Measurements from ENCODE around the gene TMEM37.

- TF ChIP-seq PHF8 (conservative IDR thresholded peaks at IDR 0.05; ENCODE audit: low read depth, low read length) (no peak), CTCF (IDR thresholded peaks at IDR 0.05; ENCODE audit: control extremely low read depth in 1 of 3, insufficient read depth in 1 of 3, low read depth in 1 of 3, low read length in 3 of 3) (no peak), RNF2 (IDR thresholded peaks at IDR 0.05; ENCODE audit: borderline replicate concordance, low read depth, low read length, missing control alignments, poor library complexity, severe bottlenecking) (no peak), SIX5 (IDR thresholded peaks at IDR 0.05; ENCODE audit: low read depth, low read length) (no peak), ZNF274 (IDR thresholded peaks at IDR 0.05; ENCODE audit: borderline replicate concordance, extremely low read depth, low read length) (no peak), CEBPB (IDR thresholded peaks at IDR 0.05; ENCODE audit: low read depth, low read length) (no peak), SIN3A (conservative IDR thresholded peaks at IDR 0.05 in 1 of 2, IDR thresholded peaks at IDR 0.05 in 1 of 2; ENCODE audit: low read depth in 1 of 2, low read length in 2 of 2) (no peak), BACH1 (IDR thresholded peaks at IDR 0.05; ENCODE audit: low read length) (no peak), YY1 (IDR thresholded peaks at IDR 0.05; ENCODE audit: low read depth, low read length) (no peak), CHD7 (IDR thresholded peaks at IDR 0.05; ENCODE audit: insufficient replicate concordance, low read length) (no peak)
Observed at GRCh38 chr2:119440873-119441272, 9.2 kb downstream of the TMEM37 start.
